ENCODE measurements around the gene NPPB. TPM values are rescaled to one million over a fixed set of nuclear protein-coding genes. Genes with fewer than 3 reads are reported as not detected.

The NPPB gene
- total RNA-seq, 4 donors from 2014 or later = not detected

DNA sequence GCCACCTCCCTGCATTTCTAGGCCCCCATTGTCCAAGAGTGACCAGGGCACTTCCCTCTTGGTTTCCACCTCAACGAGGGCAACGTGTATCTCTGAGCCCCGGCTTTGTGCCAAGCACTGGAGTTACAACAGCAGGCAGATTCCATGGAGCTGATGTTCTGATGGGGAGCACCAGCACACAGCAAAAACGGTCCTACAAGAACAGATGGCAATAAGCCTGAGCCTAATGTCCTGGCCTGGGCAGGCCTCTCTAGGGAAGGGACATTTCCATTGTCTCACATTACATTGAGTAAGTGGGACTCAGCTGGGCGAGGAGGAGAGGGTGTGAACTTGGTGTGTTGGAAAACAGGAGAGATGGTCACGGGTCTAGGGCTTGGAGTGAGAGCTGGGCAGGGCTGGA is 27.2 kb upstream of the NPPB start:
- Histone ChIP-seq H3K27ac (no peak overlapping the region), H3K27me3 (no peaks in the 10 kb centered on the region), H3K4me1 (peaks cover 0 to 13% (median 5%) of the 10 kb centered on the region in 4 donors), H3K36me3 (no peaks in the 10 kb centered on the region), H3K4me3 (no peak overlapping the region), H3K9me3 (no peaks in the 10 kb centered on the region)
- 73 to 83% methylated on average over 6 of the region's 6 CpGs for WGBS, 2 donors
- TF ChIP-seq POLR2A (IDR thresholded peaks at IDR 0.05) = no peak
- no peak for TF ChIP-seq EP300 (IDR thresholded peaks at IDR 0.05)
- TF ChIP-seq, protein P1, sequence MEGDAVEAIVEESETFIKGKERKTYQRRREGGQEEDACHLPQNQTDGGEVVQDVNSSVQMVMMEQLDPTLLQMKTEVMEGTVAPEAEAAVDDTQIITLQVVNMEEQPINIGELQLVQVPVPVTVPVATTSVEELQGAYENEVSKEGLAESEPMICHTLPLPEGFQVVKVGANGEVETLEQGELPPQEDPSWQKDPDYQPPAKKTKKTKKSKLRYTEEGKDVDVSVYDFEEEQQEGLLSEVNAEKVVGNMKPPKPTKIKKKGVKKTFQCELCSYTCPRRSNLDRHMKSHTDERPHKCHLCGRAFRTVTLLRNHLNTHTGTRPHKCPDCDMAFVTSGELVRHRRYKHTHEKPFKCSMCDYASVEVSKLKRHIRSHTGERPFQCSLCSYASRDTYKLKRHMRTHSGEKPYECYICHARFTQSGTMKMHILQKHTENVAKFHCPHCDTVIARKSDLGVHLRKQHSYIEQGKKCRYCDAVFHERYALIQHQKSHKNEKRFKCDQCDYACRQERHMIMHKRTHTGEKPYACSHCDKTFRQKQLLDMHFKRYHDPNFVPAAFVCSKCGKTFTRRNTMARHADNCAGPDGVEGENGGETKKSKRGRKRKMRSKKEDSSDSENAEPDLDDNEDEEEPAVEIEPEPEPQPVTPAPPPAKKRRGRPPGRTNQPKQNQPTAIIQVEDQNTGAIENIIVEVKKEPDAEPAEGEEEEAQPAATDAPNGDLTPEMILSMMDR (IDR thresholded peaks at IDR 0.05) = no peak
- no peak for DNase-seq (ENCODE audit: low spot score in 2 of 2)

DNA sequence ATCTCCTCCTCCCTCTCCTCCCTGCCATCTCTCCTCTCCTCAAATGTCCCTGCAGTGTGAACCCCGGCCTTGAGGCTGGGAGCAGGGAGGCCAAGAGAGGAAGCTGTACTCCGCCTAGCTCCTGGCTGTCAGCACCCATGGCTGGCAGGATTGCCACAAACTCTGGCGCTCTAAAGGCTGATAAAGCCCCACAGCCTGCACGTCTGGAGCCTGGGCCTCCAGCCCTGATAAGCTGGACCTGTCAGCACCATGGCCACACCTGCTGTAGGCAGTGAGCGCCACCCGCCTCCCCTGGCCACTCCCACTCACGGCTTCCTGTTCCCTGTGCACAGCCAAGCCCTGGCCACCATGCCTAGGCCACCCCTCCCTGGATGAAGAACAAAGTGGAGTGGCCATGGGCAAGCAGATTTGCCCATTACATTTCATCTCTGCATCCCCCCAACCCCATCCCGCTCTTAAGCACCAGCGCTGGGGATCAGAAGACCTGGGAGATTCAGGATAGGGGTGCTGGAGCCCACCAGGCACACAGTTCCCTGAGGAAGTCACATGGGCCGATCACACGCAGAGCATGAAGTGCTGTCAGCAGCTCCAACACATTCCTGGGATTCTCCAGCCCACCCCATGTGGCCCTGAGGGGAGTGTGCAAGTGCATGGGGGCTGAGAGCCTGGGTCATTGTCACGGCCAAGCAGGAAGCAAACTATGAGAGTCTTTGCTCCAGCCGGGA is 24.2 kb upstream of the NPPB start:
- 44 to 60% methylated on average over 11 of the region's 13 CpGs for whole genome bisulfite sequencing, 2 donors
- no peak overlapping the region for H3K27ac ChIP-seq
- no peak for TF ChIP-seq EP300 (IDR thresholded peaks at IDR 0.05)
- TF ChIP-seq POLR2A (IDR thresholded peaks at IDR 0.05) = no peak
- TF ChIP-seq, protein P1 (IDR thresholded peaks at IDR 0.05) = no peak
- H3K4me1 ChIP-seq = peaks cover 0 to 39% (median 15%) of the 10 kb centered on the region in 4 donors
- DNase-seq (ENCODE audit: low spot score in 2 of 2) = no peak
- no peak overlapping the region for H3K4me3 ChIP-seq
- no peaks in the 10 kb centered on the region for H3K36me3 ChIP-seq
- no peaks in the 10 kb centered on the region for H3K27me3 ChIP-seq
- H3K9me3 ChIP-seq = no peaks in the 10 kb centered on the region

DNA sequence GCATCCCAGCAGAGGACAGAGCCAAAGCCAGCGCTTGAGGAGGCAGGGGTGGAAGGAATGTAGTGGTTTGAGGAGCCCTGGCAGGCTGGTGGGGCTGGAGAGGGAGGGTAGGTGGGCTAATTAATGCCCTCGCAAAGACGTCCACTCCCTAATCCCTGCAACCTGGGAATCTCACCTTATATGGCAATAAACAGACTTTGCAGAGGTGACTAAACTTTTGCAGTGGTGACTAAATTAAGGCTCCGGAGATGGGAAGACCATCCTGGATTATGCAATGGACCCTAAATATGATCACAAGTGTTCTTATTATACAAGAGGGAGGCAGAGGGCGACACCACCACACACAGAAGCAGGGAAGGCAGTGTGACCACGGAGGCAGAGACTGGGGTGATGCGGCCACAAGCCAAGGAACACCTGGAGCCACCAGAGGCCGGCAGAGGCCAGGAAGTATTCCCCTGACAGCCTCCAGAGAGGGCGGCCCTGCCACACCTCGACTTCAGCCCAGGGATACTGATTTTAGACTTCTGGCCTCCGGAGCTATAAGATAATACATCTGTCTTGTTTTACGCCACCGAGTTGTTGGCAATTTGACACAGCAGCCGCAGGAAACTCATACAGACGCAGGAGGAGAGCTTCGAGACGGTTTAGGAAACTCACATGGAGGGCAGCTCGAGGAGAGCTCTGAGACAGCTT is 23.1 kb upstream of the NPPB start:
- 83 to 84% methylated on average over 18 of the region's 18 CpGs for WGBS, 2 donors
- Histone ChIP-seq H3K36me3 (no peaks in the 10 kb centered on the region), H3K4me3 (no peak overlapping the region), H3K27me3 (no peaks in the 10 kb centered on the region), H3K27ac (peak overlapping the region in 3 of 4 donors; percentile 40 to 80 (median 72)), H3K9me3 (no peaks in the 10 kb centered on the region), H3K4me1 (peaks cover 0 to 39% (median 15%) of the 10 kb centered on the region in 4 donors)
- TF ChIP-seq, protein P1 (IDR thresholded peaks at IDR 0.05) = no peak
- TF ChIP-seq EP300 (IDR thresholded peaks at IDR 0.05) (no peak), POLR2A (IDR thresholded peaks at IDR 0.05) (no peak)
- no peak for DNase-seq (ENCODE audit: low spot score in 2 of 2)

DNA sequence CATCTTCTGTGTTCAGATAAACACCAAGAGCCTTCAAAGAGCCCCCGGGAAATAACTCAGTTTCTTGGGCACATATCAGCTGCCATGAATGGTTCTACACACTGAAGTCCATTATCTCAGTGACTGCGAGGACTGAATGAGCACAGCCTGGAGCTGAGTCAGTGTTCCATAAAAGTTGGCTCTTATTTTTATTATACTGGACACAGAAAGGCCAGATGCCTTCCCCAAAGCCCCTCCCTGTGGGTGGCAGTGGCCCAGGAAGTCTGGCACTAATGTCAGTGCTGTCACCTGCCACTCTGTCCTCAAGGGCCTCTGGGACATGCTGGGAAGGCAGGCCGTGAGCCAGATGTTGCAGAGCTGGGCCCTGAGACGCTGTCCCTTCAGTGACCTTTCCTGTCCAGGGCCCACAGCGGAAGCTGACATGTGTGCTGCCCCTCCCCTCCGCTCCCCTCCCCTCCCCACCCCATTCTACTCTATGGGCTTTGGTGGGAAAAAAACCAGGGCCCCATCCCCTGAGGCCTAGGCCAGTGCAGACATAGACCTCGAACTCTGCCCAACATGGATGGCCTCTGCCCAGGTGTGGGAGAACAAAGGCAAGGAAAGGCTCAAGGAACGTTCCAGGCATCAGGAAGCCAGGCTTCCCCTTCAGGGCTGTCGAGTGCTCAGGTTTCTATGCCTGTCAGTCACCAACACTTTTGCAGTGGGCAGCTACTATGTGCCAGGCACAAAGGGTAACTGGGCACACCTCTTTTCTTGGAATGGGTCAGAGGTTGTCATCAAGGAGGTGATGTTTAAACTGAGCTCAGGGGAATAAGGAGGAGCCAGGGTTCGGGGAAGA is 22.4 kb upstream of the NPPB start:
- H3K9me3 ChIP-seq = no peaks in the 10 kb centered on the region
- no peaks in the 10 kb centered on the region for H3K27me3 ChIP-seq
- peaks cover 0 to 39% (median 15%) of the 10 kb centered on the region in 4 donors for H3K4me1 ChIP-seq
- TF ChIP-seq EP300 (IDR thresholded peaks at IDR 0.05) = peak in 1 of 2 donors; percentile 83
- no peak for TF ChIP-seq POLR2A (IDR thresholded peaks at IDR 0.05)
- WGBS, 2 donors = 27 to 34% methylated on average over 7 to 10 of the region's 10 CpGs
- H3K27ac ChIP-seq = peak overlapping the region in 3 of 4 donors; percentile 40 to 93 (median 80)
- no peaks in the 10 kb centered on the region for H3K36me3 ChIP-seq
- no peak for DNase-seq (ENCODE audit: low spot score in 2 of 2)
- no peak overlapping the region for H3K4me3 ChIP-seq

DNA sequence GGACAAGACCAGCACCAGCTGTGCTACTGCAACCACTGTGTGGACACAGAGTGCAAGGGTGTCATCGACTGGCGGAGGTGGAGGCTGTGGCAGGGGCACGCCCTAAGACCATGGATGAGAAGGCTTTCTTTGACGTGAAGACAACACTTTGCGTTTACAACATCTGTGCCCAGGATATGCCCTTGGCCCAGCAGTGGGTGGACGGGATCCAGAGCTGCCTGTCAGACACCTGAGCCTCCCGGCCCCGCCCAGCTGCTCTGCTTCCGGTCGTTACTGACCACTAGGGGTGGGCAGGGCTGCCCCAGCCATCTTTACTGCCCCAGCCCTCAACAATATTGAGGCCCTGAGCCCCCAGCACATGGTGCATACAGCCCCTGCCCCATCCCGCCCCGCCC is 21.4 kb upstream of the NPPB start:
- DNase-seq (ENCODE audit: low spot score in 2 of 2) = no peak
- 36 to 56% methylated on average over 11 of the region's 12 CpGs for WGBS, 2 donors
- H3K36me3 ChIP-seq = no peaks in the 10 kb centered on the region
- no peak overlapping the region for H3K4me3 ChIP-seq
- TF ChIP-seq POLR2A (IDR thresholded peaks at IDR 0.05) (no peak), EP300 (IDR thresholded peaks at IDR 0.05) (no peak)
- TF ChIP-seq, protein P1 (IDR thresholded peaks at IDR 0.05) = no peak
- H3K27me3 ChIP-seq = no peaks in the 10 kb centered on the region
- peaks cover 0 to 39% (median 15%) of the 10 kb centered on the region in 4 donors for H3K4me1 ChIP-seq
- no peaks in the 10 kb centered on the region for H3K9me3 ChIP-seq
- H3K27ac ChIP-seq = peak overlapping the region in 3 of 4 donors; percentile 23 to 93 (median 80)

Data from tibial nerve (tissue), 4 donors.